GM19438 (cell line): ENCODE measurements around the gene DUSP21.
"Not testable (repeated sequence)": the region's sequence is repeated elsewhere in the genome, so short reads cannot be mapped to it uniquely, and the experiment has no call there.

Experiments used
- ATAC-seq: cut with Tn5 transposase; IDR thresholded peaks from one replicate; pipeline ENCODE4 v1.9.1; 2021; ENCODE audit warnings: low read depth; ENCODE audit not compliant: unreplicated experiment

Gene DUSP21

DNA sequence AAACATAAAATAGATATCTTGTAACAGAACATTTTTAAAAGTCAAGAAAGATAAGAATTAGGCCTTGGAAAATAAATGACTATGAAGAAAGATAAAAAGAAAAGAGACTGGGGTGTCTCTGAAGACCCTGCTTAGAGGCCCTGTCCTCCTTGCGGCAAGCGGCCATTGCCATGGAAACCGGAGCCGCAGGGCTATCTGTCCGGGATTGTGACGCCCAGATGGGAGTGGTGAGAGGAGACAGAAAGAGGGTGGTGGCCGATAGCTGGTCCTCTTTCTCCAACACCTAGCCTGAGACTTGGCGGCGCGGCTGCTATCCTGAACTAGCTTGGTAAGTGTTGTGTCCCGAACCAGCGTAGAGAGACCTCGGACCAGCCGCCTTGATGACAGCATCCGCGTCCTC lies at the start of gene DUSP21:
TSS of gene DUSP21 (plus strand) at position 269 of the 400 bp plus-strand sequence. CDS start at position 381, 112 bp downstream.
- no peak for ATAC-seq

DNA sequence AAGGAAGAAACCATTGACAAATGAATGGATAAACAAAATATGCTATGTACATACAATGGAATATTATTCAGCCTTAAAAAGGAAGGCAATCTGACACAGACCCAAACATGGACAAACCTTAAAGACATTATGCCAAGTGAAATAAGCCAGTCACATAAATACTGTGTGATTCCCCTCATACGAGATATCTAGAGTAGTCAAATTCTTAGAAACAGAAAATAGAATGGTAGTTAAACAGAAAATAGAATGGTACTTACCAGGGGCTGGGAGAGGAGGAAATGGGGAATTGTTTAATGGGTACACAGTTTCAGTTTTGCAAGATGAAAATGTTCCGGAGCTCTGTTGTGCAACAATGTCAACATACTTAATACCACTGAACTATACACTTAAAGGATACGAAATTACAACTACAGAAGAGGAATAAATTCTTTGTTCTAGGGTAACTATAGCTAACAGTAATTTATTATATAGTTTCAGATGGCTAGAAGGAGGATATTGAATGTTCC lies 47.8 kb upstream of the DUSP21 start:
- ATAC-seq = no peak

DNA sequence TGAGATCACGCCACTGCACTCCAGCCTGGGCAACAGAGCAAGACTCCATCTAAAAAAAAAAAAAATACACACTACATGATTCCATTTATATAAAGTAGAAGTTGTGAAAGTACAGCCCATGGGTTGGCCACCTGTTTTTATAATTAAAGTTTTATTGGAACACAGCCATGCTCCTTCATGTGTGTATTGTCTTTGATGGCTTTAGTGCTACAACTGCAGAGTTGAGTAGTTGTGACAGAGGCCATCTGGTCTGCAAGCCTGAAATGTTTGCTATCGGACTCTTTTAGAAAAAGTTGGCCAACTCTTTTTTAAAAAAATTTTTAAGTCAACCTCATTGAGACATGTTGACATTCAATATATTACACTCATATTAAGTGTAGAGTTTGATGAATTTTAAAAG lies 41.2 kb upstream of the DUSP21 start:
- no peak for ATAC-seq

DNA sequence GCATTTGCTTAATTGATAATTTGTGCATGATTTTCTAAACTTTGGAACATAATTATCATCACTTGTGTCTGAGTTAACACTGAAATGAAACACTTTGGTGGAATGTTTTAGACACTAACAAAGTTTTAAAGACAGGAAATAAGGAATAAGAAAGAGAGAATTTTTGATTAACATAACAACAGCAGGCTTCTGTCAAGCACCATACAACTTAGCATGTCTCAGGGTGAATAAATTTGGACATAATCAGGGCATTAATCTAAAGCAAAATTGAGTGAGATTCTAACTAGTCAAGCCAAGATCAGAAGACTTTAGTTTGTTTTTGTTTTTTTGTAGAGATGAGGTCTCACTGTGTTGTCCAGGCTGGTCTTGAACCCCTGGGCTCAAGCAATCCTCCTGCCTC lies 28.1 kb upstream of the DUSP21 start:
- no peak for ATAC-seq

DNA sequence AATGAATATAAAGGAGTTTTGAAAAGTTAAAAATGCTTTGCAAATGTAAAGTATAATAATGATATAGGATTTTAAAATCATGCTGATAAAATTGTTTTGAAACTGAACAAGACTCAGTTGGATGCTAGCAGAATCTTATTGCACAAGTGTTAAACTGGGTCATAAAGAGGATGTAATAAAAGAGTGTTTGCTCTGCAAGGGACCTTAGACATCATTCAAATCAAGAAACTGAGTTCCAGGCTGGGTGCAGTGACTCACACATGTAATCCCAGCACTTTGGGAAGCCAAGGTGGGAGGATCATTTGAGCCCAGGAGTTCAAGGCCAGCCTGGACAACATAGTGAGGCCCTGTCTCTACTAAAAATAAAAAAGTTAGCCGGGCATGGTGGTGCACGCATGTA lies 27.5 kb upstream of the DUSP21 start:
- no peak for ATAC-seq

DNA sequence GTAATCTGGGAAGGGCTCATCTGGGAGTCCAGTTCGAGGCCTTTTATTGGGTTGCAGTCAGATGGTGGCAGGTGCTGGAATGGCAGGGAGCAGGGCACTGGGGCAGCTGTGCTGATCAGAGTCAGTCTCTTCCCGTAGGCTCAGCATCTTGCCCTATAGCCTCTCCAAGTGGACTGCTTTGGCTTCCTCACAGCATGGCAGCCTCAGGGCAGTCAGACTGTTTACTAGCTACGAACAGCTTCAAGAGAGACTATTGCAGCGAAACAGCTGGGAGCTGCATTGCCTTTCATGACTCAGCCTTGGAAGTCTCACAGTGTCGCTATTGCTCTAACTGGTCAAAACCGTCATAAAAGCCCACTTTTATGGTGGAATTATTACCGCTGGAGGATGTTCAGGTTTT lies 26.8 kb upstream of the DUSP21 start:
- ATAC-seq = no peak

DNA sequence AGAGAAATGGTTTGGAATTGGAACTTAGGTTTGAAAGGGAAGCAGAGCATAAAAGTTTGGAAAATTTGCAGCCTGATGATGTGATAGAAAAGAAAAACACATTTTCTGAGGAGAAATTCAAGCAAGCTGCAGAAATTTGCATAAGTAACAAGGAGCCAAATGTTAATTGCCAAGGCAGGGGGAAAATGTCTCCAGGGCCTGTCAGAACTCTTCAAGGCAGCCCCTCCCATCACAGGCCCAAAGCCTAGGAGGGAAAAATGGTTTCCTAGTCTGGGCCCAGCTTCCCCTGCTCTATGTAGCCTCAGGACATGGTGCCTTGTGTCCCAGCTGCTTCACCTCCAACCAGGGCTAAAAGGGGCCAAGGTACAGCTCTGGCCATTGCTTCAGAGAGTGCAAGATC lies 21.2 kb upstream of the DUSP21 start:
- ATAC-seq = no peak

DNA sequence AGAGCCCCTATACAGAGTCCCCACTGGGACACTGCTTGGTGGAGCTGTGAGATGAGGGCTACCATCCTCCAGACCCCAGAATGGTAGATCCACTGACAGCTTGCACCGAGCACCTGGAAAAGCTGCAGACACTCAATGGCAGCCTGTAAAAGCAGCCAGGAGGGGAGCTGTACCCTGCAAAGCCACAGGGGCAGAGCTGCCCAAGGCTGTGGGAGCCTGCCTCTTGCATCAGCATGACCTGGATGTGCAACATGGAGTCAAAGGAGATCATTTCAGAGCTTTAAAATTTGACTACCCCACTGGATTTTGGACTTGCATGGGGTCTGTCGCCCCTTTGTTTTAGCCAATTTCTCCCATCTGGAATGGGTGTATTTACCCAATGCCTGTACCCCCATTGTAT lies 20.6 kb upstream of the DUSP21 start:
- ATAC-seq = not testable (repeated sequence)

DNA sequence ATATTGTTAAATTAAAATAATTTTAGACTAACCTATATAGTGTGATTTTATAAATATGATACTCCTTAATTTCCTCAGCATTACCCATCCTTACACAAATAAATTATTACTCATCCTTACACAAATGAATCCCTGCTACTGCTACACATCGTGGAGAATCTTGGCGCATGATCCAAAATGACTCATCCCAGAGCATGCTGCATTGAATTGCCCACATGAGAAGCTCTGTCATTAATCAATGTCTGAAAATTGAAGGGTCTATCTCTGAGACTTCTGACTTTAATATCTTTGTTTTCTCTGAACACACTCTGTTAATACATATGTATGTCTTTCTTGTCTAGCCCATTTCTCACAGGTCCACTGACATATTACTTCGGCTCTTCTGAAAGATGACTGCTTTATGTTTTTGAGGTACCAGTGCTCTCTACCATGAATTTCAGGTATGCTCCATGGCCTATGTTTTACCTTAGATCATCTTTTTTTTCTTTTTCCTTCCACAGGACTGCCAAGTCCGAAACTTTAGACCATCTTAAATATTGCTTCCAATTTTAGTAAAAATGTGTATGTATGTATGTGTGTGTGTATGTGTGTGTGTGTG lies 15.7 kb upstream of the DUSP21 start:
- no peak for ATAC-seq

DNA sequence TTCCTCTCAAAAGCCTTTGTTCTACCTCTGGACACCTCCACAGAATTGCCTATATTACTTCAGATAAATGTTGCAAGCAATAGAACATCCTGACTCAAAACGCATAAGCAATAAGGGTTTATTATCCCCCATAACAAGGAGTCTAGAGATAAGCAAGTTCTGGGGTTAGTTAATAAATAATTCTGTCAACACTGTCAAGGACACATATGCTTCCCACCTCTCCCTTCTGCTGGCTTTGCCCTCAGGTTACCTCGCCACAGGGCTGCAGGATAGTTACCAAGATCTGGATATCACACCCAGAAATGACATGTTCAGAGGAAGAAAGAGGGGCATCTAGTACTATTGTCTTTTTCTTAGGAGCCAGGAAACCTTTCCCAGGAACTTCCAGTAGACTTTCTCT lies 14.0 kb upstream of the DUSP21 start:
- no peak for ATAC-seq

DNA sequence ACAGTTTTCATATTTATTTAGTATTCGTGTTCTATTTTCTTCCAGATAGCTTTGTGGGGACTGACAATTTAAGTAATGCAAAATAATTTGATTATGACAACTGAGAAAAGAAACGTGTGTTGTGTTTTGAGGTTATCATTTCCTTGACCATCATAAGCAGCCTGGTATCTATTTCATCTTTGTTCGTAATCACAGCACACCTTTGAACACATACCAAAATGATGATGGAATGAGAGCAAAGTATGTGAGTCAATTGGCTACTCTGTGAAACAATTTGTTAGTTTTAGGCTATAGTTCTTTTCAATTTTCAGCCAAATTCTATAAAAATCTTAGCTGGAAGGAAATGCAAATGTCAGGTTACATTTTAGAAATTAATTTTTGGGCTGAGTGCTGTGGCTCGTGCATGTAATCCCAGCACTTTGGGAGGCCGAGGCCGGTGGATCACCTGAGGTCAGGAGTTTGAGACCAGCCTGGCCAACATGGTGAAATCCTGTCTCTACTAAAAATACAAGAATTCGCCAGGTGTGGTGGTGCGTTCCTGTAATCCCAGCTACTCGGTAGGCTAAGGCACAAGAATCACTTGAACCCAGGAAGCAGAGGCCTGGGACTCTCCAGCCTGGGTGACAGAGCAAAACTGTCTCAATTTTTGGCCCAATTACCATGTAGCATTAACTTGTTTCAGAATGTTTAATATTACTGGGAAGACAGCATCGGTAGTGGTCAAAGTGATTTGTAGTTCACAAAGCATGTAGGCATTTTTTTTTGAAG lies 1.1 kb upstream of the DUSP21 start:
- ATAC-seq = no peak

DNA sequence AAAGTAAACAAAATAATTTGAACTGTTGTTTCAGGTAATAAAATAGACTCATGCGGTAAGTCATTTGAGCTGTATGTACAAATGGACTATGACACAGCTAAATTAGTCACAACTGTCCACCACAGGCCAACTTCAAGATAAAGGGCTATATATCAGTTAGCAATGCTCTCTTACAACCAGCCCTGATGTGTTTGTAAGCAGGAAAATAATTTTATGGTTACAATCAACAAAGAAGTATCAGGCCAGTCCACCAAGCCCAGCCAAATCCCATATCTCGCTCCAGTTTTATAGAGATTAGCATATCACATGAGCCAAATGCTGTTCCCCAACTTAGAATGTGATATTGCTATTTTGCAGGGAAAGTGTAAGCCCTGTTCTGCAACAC lies 511 bp upstream of the DUSP21 start:
- ATAC-seq = no peak

DNA sequence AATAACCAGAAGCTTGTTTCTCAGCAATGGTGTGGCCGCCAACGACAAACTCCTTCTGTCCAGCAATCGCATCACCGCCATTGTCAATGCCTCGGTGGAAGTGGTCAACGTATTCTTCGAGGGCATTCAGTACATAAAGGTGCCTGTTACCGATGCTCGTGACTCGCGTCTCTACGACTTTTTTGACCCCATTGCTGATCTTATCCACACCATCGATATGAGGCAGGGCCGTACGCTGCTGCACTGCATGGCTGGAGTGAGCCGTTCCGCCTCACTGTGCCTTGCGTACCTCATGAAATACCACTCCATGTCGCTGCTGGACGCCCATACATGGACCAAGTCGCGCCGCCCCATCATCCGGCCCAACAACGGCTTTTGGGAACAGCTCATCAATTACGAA lies 383 bp downstream of the DUSP21 start:
- ATAC-seq = no peak

DNA sequence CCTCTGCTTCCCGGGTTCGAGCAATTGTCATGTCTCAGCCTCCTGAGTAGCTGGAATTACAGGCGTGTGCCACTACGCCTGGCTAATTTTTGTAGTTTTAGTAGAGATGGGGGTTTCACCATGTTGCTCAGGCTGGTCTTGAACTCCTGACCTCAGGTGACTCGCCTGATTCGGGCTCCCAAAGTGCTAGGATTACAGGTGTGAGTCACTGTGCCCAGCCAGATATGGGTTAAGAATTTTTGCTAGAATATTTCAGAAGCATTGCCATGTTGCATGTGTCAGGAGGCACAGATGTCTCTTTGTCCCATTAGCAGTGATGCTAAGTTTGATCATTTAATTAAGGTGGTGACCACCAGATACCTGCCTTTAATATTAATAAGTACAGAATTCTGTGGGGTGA lies 7.1 kb downstream of the DUSP21 start:
- ATAC-seq = not testable (repeated sequence)

DNA sequence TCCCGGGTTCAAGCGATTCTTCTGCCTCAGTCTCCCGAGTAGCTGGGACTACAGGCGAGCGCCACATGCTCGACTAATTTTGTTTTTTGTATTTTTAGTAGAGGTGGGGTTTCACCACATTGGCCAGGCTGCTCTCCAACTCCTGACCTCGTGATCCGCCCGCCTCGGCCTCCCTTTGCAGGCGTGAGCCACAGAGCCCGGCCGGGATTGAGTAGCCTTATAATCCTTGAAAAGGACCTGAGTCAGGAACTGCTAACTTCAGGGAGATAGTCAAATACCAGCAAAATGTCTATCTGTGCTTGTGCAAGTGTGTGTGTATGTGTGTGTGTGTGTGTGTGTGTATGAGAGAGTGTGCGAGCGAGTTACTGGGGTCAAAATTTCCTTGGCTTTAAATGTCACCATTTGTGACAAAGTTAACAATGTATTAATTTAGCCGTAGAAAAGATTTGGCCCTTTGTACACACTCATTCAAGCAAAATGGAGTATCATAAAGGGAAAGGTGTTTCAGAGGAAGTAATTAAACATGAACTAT lies 27.4 kb downstream of the DUSP21 start:
- ATAC-seq = no peak

DNA sequence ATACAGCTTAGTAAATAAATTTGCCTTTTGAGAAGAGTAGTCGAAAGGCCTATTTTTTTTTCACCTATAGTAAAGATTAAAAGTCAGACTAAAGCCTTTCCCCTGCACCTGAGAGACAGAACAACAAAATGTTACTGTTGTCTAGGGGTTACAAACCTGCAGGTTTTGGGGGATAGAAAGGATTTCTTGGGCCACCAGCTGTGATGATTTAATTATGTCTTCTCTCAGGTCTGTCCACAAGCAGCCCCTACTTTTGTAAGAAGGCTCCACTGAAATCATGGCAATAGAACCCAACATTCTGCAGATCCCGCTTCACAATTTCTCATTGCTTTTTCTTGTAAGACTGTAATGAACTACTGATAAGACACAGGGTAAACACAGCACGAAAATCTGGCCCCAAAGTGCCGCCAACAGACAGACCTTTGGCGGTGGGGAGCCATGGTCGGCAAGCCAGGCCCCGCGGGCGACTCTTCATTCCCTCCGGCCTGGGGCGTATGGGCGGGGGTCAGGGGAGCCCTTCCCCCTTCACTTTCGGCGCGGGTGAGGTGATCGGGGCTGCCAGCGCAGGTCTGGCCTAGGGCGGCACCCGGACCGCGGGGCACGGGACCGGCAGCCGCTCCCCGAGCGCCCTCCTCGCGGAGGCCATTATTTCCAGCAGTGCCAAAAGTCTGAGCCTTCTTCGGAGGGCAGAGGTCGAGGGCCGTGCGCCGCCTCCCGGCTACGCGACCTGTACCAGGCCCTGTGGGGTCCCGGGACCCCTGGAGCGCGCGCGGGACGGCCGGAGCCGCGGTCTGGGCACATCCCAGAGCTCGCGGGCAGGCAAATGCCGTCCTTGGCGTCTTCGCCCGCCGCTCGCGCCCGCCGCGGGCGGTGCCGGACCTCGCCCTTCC lies 28.4 kb downstream of the DUSP21 start:
- peak; percentile 33 for ATAC-seq

DNA sequence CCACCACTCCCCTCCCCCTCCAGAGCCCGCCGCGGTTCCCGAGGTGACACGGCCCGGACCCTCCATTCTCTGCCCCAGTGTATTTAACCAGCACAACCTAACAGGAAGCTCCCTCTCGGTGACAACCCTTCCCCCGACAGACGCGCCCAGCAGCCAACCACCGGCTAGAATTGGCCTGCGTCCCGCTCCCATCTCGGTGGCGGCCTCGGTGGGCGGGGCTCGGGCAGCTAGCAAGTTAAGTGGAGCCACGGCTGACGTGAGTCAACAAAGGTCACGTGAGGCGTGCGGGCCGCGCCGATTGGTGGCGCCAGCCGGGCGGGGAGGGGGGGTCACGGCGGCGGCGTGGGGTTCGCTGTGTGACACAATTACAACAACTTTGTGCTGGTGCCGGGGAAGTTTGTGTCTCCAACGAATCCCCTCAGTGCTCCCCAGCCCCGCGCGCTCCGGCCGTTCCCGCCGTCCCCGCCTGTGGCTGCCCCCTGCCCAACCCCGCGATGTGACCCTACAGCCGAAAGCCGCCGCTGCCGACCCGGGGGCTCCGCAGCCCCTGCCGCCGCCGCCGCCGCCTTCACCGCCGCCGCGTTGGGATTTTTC lies 29.1 kb downstream of the DUSP21 start, which contains the start of gene KDM6A:
TSS of gene KDM6A (plus strand) at position 368 of the 594 bp plus-strand sequence. CDS start 364 bp downstream, outside the sequence.
- peak; percentile 80 for ATAC-seq

DNA sequence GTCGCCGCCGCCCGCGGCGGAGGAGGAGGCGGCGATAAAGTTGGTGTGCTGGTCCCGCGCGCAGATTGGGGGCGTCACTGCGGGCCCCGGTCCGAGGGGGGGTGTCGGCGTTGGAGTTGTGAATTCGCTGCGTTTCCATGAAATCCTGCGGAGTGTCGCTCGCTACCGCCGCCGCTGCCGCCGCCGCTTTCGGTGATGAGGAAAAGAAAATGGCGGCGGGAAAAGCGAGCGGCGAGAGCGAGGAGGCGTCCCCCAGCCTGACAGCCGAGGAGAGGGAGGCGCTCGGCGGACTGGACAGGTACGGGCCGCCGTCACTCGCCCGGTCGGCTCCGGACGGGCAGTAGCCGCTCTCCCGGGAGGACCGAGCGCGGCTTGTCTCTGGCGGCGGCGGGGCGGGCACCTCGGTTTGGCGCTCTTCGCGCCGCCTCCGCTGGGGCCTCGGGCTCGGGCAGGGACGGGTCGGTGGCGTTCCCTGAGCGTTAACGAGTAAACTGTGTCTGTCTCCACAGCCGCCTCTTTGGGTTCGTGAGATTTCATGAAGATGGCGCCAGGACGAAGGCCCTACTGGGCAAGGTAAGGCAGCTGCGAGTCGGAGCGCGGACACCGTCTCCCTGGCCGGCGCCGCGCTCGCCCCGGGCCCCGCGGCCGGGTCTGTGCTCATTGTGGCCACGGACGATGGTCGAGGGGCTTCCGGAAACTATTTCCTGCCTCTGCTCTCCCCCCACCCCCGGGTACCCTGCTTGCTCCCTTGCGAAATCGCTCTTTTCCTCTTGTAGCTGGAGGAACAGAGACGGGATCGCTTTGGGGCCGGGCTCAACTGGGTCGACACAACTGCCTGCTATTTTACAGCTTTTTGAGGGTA lies 29.8 kb downstream of the DUSP21 start:
- no peak for ATAC-seq

DNA sequence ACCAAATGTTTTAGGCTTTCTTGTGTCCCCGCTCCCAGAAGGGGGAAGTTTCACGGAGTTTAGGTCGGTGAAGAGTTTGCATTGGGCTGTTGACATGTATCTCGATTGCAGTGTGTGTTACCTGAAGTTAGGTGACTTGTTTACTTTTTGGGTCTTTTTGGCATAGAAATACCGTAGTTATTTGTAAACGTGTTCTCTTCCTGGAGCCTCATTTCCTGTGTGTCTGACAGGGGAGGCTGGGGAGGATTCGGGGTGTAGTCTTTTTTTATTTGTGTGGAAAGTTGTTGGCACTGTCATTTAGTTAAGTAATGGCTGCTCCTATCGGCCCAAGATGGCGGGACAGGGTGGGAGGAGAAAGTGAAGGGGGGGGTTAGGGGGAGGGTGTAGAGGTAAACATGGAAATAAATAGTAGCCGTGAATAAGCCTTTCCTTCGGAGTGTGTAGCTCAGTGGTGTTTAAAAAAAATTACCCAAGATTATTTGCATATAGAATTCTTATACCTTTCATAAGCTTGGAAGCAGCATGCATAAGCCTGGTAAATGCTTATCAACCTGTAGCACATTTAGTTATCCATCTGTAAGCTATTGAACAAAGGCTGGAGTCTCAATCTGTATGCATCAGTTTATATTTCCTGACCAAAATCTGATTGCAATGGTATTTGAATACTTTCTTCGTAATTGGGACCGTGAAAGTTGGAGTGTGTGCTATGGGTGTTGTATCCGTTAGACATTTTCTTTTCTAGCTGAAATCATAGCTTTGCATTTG lies 30.8 kb downstream of the DUSP21 start:
- ATAC-seq = no peak
